SK-N-MC (cell line): ENCODE data around the gene CD300A.

Experiments
- DNase-seq: peaks from one replicate; pipeline ENCODE4 v3.0.0-alpha.2; 2011; ENCODE audit warnings: low read depth, low spot score
- H3K27ac ChIP-seq: fragments of 200-600 bp; sonication (generic); 2 replicates; pipeline ENCODE4 v1.5.1; 2016; ENCODE audit warnings: mixed run types
- H3K36me3 ChIP-seq: fragments of 200-600 bp; sonication (generic); 2 replicates; pipeline ENCODE4 v1.6.1; 2017; ENCODE audit warnings: antibody characterized with exemption, low read length, mixed read lengths; ENCODE audit not compliant: insufficient read depth
- H3K4me3 ChIP-seq: fragments of 200-600 bp; sonication (generic); 2 replicates; pipeline ENCODE4 v1.5.1; 2016
- H3K9ac ChIP-seq: fragments of 200-600 bp; sonication (generic); 2 replicates; pipeline ENCODE4 v1.8.0; 2017; ENCODE audit warnings: mixed run types, mixed read lengths; ENCODE audit not compliant: insufficient read length
- H3K9me3 ChIP-seq: fragments of 200-600 bp; sonication (generic); 2 replicates; pipeline ENCODE4 v1.6.1; 2017; ENCODE audit warnings: low read depth, mild to moderate bottlenecking, antibody characterized with exemption, low read length, moderate library complexity, mixed read lengths
- EZH2 ChIP-seq: fragments of 200-600 bp; sonication (generic); IDR thresholded peaks from one replicate; pipeline ENCODE4 v1.6.1; 2017; ENCODE audit warnings: antibody characterized with exemption
- FOXP2 ChIP-seq: optimal IDR thresholded peaks from 2 replicates; pipeline ENCODE3; 2011; ENCODE audit warnings: mild to moderate bottlenecking, moderate library complexity; ENCODE audit not compliant: insufficient read depth; ENCODE audit errors: extremely low read length, control extremely low read depth
- POLR2AphosphoS5 ChIP-seq: IDR thresholded peaks from 2 replicates; pipeline ENCODE4 v1.6.1; 2012; ENCODE audit warnings: mild to moderate bottlenecking, low read depth, low read length, borderline replicate concordance

Gene CD300A

DNA sequence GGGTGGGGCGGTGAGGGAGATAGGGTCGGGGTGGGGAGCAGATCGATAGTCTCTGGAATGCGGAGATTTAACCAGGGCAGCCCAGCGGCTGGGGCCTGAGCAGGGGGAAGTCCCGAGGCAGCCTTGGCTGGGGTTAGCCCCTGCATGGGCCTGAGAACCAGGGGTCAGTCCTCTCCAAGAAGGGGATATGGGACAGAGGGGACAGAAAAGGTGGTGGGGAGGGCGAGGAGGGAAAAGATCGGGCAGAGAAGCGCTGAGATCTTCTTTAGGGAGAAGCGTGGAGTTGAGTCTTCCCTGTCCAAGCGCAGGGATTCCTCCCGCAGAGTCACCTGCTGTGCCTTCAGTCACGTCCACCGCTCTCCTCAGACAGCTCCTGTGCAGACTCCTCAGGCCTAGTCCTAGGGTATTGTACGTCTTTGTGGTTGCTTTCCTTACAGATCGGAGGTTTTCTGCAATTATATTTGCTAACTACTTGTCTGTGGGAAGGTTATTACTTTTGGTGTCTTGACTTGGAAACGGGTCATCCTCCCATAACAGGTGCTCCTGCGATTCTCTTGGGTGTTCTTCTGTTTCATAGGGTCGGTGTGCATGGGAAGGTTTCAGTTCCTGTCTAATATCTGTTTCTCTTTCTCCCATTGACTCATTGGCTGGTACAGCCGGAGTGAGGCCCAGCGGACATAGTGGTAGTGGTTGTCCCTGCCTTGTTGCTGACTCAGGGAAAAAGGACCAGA, 952 bp downstream of the CD300A start:
- TF ChIP-seq FOXP2 (no peak), POLR2AphosphoS5 (no peak), EZH2 (no peak)
- H3K9me3 ChIP-seq = no peaks in the 10 kb centered on the region
- no peak for DNase-seq
- no peak overlapping the region for H3K27ac ChIP-seq
- H3K4me3 ChIP-seq = no peak overlapping the region
- H3K36me3 ChIP-seq = no peaks in the 10 kb centered on the region
- H3K9ac ChIP-seq = no peak overlapping the region

DNA sequence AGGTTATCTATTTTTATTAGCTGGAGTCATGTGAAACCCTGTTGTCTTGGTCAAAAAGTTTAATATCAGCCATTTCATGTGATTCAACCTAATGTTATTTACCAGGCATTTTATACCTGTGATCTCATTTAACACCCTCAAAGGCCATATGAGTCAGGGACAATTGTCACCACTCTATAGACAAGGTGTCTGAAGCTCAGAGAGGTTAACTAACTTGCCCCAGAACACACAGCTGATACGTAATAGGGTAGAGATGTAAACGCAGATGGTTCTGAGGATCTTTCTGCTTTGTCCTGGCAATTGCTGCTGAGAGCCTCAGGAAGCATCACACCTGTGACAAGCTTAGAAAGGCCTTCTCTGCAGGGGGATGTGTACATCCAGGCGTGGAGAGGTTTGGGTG, 4.9 kb downstream of the CD300A start:
- H3K4me3 ChIP-seq = no peak overlapping the region
- H3K9me3 ChIP-seq = no peaks in the 10 kb centered on the region
- no peak for DNase-seq
- TF ChIP-seq FOXP2 (no peak), EZH2 (no peak), POLR2AphosphoS5 (no peak)
- no peak overlapping the region for H3K9ac ChIP-seq
- no peak overlapping the region for H3K27ac ChIP-seq
- H3K36me3 ChIP-seq = no peaks in the 10 kb centered on the region

- H3K27ac ChIP-seq = no peak overlapping the region
- H3K4me3 ChIP-seq = no peak overlapping the region
- DNase-seq = no peak
- TF ChIP-seq POLR2AphosphoS5 (no peak), EZH2 (no peak), FOXP2 (no peak)
- no peaks in the 10 kb centered on the region for H3K36me3 ChIP-seq
- H3K9me3 ChIP-seq = no peaks in the 10 kb centered on the region
- no peak overlapping the region for H3K9ac ChIP-seq
Measured at GRCh38 chr17:74472890-74473289, 6.5 kb downstream of the CD300A start.

- H3K9me3 ChIP-seq = no peaks in the 10 kb centered on the region
- H3K9ac ChIP-seq = no peak overlapping the region
- H3K36me3 ChIP-seq = no peaks in the 10 kb centered on the region
- no peak overlapping the region for H3K4me3 ChIP-seq
- TF ChIP-seq EZH2 = no peak
- TF ChIP-seq POLR2AphosphoS5 = no peak
- TF ChIP-seq FOXP2 = no peak
- H3K27ac ChIP-seq = no peak overlapping the region
- DNase-seq = no peak
Measured at GRCh38 chr17:74473294-74473693, 6.9 kb downstream of the CD300A start.

GRCh38 chr17:74474043-74474792, 7.8 kb downstream of the CD300A start:
- Histone ChIP-seq H3K9me3 (no peaks in the 10 kb centered on the region), H3K4me3 (no peak overlapping the region), H3K27ac (no peak overlapping the region), H3K36me3 (no peaks in the 10 kb centered on the region), H3K9ac (no peak overlapping the region)
- TF ChIP-seq EZH2 (no peak), FOXP2 (no peak), POLR2AphosphoS5 (no peak)
- DNase-seq = no peak

DNA sequence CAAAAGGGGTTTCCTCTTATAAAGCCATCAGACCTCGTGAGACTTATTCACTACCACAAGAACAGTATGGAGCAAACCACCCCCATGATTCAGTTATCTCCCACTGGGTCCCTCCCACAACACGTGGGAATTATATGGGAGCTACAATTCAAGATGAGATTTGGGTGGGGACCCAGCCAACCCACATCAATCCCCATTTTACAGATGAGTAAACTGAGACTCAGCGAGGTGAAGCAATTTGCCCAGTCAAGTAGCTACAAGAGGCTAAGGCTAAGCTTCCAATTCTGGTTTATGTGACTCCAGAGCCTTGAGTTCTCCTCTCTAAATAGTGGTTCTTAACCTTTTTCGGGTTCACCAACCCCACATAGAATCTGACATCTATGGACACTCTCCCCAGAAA, 8.8 kb downstream of the CD300A start:
- TF ChIP-seq POLR2AphosphoS5 (no peak), FOXP2 (no peak), EZH2 (no peak)
- Histone ChIP-seq H3K4me3 (no peak overlapping the region), H3K9me3 (no peaks in the 10 kb centered on the region), H3K9ac (no peak overlapping the region), H3K27ac (no peak overlapping the region), H3K36me3 (no peaks in the 10 kb centered on the region)
- no peak for DNase-seq

DNA sequence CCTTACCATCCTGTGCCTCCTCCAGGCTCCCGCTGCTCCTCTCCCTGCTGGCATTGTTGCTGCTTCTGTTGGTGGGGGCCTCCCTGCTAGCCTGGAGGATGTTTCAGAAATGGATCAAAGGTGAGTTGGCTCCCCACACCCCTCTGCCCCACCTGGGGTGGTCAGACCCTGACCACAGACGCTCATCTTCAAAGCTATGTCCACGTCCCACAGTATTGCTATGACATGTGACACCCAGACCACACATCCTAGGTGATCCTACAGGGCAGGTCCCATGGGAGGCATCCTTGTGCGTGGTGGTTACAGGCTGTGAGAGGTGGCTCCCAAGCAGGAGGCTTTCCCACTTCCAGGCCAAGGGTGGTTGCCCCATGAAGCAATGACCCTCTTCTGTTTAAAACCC, 11.0 kb downstream of the CD300A start:
- DNase-seq = no peak
- no peaks in the 10 kb centered on the region for H3K36me3 ChIP-seq
- no peak overlapping the region for H3K27ac ChIP-seq
- no peak overlapping the region for H3K9ac ChIP-seq
- no peaks in the 10 kb centered on the region for H3K9me3 ChIP-seq
- TF ChIP-seq FOXP2 (no peak), EZH2 (no peak), POLR2AphosphoS5 (no peak)
- H3K4me3 ChIP-seq = no peak overlapping the region

DNA sequence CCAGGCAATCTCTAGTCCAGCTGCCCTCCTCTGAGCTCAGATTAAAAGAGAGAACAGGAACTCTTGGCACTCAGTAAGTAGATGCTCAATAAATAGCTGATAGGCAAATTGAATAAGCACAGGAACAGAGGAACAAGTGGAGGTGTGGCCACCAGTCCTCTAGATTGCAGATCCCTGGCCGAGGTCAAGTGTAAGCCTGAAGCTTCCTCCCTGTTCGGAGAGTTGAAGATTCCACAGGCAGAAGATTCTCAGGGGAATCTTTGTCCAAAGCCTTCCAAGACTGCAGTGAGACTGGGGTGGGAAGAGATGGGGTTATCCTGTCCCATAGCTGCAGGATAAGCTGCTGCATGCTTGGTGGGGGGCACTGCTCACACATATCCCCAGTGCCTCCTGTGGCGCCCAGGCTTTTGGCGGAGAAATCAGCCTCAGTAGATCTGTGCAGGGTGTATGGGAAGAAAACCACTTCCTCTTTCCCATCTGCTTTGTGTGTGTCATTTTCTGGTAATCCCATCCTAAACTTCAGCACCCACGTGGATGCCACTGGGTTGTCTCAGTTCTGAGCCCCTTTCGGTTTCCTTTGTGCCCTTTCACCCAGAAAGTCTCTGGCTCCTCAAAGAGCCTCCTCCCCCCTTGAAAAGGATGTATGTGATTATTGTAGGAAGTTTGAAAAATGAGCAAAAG, 12.1 kb downstream of the CD300A start:
- TF ChIP-seq FOXP2 (no peak), EZH2 (no peak), POLR2AphosphoS5 (no peak)
- no peak for DNase-seq
- Histone ChIP-seq H3K9me3 (no peaks in the 10 kb centered on the region), H3K4me3 (no peak overlapping the region), H3K36me3 (no peaks in the 10 kb centered on the region), H3K27ac (no peak overlapping the region), H3K9ac (no peak overlapping the region)

DNA sequence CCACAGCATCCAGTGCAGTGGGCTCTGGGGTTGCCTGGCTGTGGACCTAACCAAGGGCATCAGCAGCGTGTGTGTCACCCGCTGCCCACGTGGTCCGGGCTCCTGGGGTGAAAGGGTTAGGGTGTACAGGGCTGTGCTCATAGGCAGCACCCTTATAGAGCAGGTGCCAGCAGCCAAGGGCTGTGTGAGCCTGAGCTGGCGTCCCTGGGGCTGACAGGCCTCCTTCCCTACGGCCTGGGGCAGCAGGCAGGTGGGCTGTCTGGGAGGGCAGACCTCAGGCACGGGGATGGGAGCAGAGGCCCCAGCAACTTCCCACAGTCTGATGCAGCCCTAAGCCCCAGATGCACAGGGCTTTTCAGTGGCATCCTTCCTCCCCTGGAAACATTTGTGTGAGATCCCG, 13.9 kb downstream of the CD300A start:
- Histone ChIP-seq H3K4me3 (no peak overlapping the region), H3K27ac (no peak overlapping the region), H3K9ac (no peak overlapping the region), H3K36me3 (no peaks in the 10 kb centered on the region), H3K9me3 (no peaks in the 10 kb centered on the region)
- no peak for DNase-seq
- TF ChIP-seq POLR2AphosphoS5 (no peak), FOXP2 (no peak), EZH2 (no peak)
